Gastrocnemius medialis (tissue), 4 donors: ENCODE results near the gene HDGFL2.

Experiments
- POLR2A ChIP-seq, 2 donors: fragments of 450-650 bp; IDR thresholded peaks; one replicate each; pipeline ENCODE4 v1.6.1; 2017; ENCODE audit warnings: antibody characterized with exemption in 2 of 2, mild to moderate bottlenecking in 2 of 2, moderate library complexity in 2 of 2
- TF ChIP-seq, protein P1 (sequence below), 5 experiments: fragments of 450-650 bp in 3 of 5; fragments of 200-600 bp in 2 of 5; sonication (generic) in 2 of 5; IDR thresholded peaks in 4 of 5; conservative IDR thresholded peaks in 1 of 5; 1 replicate in 4 of 5; 2 replicates in 1 of 5; pipeline ENCODE4 v1.5.1; 2016 to 2019; ENCODE audit warnings: antibody characterized with exemption in 5 of 5, mild to moderate bottlenecking in 3 of 5, moderate library complexity in 3 of 5

DNA sequence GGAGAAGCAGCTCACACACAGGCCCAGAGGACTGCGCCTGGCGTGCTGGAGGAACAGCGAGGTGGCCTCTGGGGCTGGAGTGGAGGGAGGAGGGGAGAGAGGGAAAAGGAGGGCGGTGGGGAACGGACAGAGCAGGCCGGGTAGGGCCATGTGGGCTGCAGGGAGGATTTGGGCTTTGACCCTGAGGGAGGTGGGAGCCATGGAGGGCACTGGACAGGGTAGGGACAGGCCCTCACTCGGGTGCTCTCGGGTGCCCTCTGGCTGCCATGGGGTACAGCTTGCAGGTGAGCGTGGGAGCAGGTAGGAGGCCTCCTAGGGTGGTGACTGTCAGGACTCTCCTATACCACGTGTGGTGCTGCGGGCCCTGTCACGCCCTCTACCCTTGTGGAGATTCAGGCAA lies 23.4 kb downstream of the HDGFL2 start:
- TF ChIP-seq, protein P1, sequence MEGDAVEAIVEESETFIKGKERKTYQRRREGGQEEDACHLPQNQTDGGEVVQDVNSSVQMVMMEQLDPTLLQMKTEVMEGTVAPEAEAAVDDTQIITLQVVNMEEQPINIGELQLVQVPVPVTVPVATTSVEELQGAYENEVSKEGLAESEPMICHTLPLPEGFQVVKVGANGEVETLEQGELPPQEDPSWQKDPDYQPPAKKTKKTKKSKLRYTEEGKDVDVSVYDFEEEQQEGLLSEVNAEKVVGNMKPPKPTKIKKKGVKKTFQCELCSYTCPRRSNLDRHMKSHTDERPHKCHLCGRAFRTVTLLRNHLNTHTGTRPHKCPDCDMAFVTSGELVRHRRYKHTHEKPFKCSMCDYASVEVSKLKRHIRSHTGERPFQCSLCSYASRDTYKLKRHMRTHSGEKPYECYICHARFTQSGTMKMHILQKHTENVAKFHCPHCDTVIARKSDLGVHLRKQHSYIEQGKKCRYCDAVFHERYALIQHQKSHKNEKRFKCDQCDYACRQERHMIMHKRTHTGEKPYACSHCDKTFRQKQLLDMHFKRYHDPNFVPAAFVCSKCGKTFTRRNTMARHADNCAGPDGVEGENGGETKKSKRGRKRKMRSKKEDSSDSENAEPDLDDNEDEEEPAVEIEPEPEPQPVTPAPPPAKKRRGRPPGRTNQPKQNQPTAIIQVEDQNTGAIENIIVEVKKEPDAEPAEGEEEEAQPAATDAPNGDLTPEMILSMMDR (IDR thresholded peaks at IDR 0.05 in 4 of 5, conservative IDR thresholded peaks at IDR 0.05 in 1 of 5): no peak
- no peak for TF ChIP-seq POLR2A (IDR thresholded peaks at IDR 0.05)
